Neural cell (in vitro differentiated cells): Measurements from ENCODE around the gene LAGE3.

Experiments used
- CTCF ChIP-seq: fragments of 450-650 bp; IDR thresholded peaks from 2 replicates; pipeline ENCODE4 v1.5.1; 2014; ENCODE audit warnings: antibody characterized with exemption, mild to moderate bottlenecking, moderate library complexity; ENCODE audit not compliant: poor library complexity, severe bottlenecking
- EP300 ChIP-seq: fragments of 450-650 bp; conservative IDR thresholded peaks from 2 replicates; pipeline ENCODE4 v1.6.1; 2014; ENCODE audit warnings: antibody characterized with exemption, mild to moderate bottlenecking, moderate library complexity; ENCODE audit not compliant: poor library complexity, severe bottlenecking
- POLR2AphosphoS5 ChIP-seq: IDR thresholded peaks from 2 replicates; pipeline ENCODE4 v1.6.1; 2012
- RAD21 ChIP-seq: fragments of 450-650 bp; conservative IDR thresholded peaks from 2 replicates; pipeline ENCODE4 v1.6.1; 2014; ENCODE audit warnings: antibody characterized with exemption, mild to moderate bottlenecking, moderate library complexity
- SMC3 ChIP-seq: fragments of 450-650 bp; conservative IDR thresholded peaks from 2 replicates; pipeline ENCODE4 v1.6.1; 2014; ENCODE audit warnings: antibody characterized with exemption, mild to moderate bottlenecking, moderate library complexity; ENCODE audit not compliant: poor library complexity
- TAF1 ChIP-seq: IDR thresholded peaks from 2 replicates; pipeline ENCODE4 v1.6.1; 2012; ENCODE audit warnings: low read depth

- TF ChIP-seq EP300 = no peak
- no peak for TF ChIP-seq CTCF
- no peak for TF ChIP-seq POLR2AphosphoS5
- TF ChIP-seq SMC3 = no peak
- no peak for TF ChIP-seq RAD21
- TF ChIP-seq TAF1 = no peak
These were observed 16.7 kb downstream of the LAGE3 start for GRCh38 chrX:154462396-154462795.
